HG03520 (cell line): ENCODE results near the gene ZBTB43.

Source experiments
- ATAC-seq: cut with Tn5 transposase; IDR thresholded peaks from one replicate; pipeline ENCODE4 v1.9.1; 2021; ENCODE audit warnings: mild to moderate bottlenecking, moderate library complexity; ENCODE audit not compliant: unreplicated experiment

The ZBTB43 gene

GRCh38 chr9:126827227-126827626, 22.4 kb downstream of the ZBTB43 start:
- ATAC-seq = no peak

- no peak for ATAC-seq
Observed at GRCh38 chr9:126829035-126829434, 24.2 kb downstream of the ZBTB43 start.

GRCh38 chr9:126830827-126831226, 26.0 kb downstream of the ZBTB43 start:
- no peak for ATAC-seq

- ATAC-seq = no peak
Observed at GRCh38 chr9:126832440-126832839, 27.6 kb downstream of the ZBTB43 start.

GRCh38 chr9:126833020-126833419, 28.2 kb downstream of the ZBTB43 start:
- no peak for ATAC-seq

GRCh38 chr9:126833710-126834345, 29.0 kb downstream of the ZBTB43 start:
- ATAC-seq = no peak

- ATAC-seq = no peak
Observed at GRCh38 chr9:126834672-126835071, 29.8 kb downstream of the ZBTB43 start.

- no peak for ATAC-seq
Observed at GRCh38 chr9:126836216-126836615, 31.4 kb downstream of the ZBTB43 start.

- no peak for ATAC-seq
Observed at GRCh38 chr9:126838055-126838811, 33.4 kb downstream of the ZBTB43 start.

GRCh38 chr9:126838895-126839294, 34.1 kb downstream of the ZBTB43 start:
- no peak for ATAC-seq

- no peak for ATAC-seq
Observed at GRCh38 chr9:126839301-126839700, 34.5 kb downstream of the ZBTB43 start.

- ATAC-seq = no peak
Observed at GRCh38 chr9:126842220-126842842, 37.5 kb downstream of the ZBTB43 start.

- no peak for ATAC-seq
Observed at GRCh38 chr9:126842977-126843799, 38.3 kb downstream of the ZBTB43 start.

- ATAC-seq = no peak
Observed at GRCh38 chr9:126844085-126844484, 39.2 kb downstream of the ZBTB43 start.

GRCh38 chr9:126847051-126847450, 42.2 kb downstream of the ZBTB43 start:
- no peak for ATAC-seq

GRCh38 chr9:126849591-126850225, 44.9 kb downstream of the ZBTB43 start:
- ATAC-seq = no peak

- ATAC-seq = no peak
Observed at GRCh38 chr9:126851286-126851880, 46.5 kb downstream of the ZBTB43 start.

- ATAC-seq = no peak
Observed at GRCh38 chr9:126852086-126852688, 47.3 kb downstream of the ZBTB43 start.

- ATAC-seq = no peak
Observed at GRCh38 chr9:126853667-126854066, 48.8 kb downstream of the ZBTB43 start.

- ATAC-seq = no peak
Observed at GRCh38 chr9:126854734-126855133, 49.9 kb downstream of the ZBTB43 start.
